HCT116 (cell line): Measurements from ENCODE around the gene FCRL6. TPM values are rescaled to one million over a fixed set of nuclear protein-coding genes. Genes with fewer than 3 reads are reported as not detected.

Source experiments
- ATAC-seq: fragments of 200-7000 bp; cut with Tn5 transposase; 2 replicates; pipeline ENCODE4 v1.9.1; 2020; ENCODE audit warnings: mild to moderate bottlenecking, moderate library complexity
- BruUV-seq: library from RNA; stranded (reverse); fragments of 400-500 nt; replicated peaks from 2 replicates; lab custom pipeline; 2021; lab: Mats Ljungman, UMichigan
- CTCF ChIA-PET: fragments of 300-600 bp; sonication (Branson Sonifier 250); formaldehyde crosslinking; loops from one replicate; lab custom pipeline; 2021; ENCODE audit warnings: antibody characterized with exemption; lab: Charles Lee
- POLR2A ChIA-PET: fragments of 300-600, 350-600 bp; sonication (Branson Sonifier 250); formaldehyde crosslinking; loops from one replicate; lab custom pipeline; 2021; ENCODE audit warnings: antibody characterized with exemption; lab: Charles Lee
- RAD21 ChIA-PET, 2 experiments: fragments of 300-600 bp; sonication (Branson Sonifier 250); formaldehyde crosslinking; loops; one replicate each; lab custom pipeline; 2023; ENCODE audit warnings: low total read pairs in 2 of 2; ENCODE audit not compliant: uncharacterized antibody in 2 of 2, unreplicated experiment in 2 of 2, low non-redundant PET in 1 of 2; lab: Charles Lee
- DNase-seq: peaks from one replicate; pipeline ENCODE4 v3.0.0-alpha.2; 2010; ENCODE audit warnings: low read depth, low spot score
- H2AFZ ChIP-seq: fragments of 200-600 bp; shearing (Covaris generic), sonication (generic); 2 replicates; pipeline ENCODE4 v1.6.1; 2017; ENCODE audit warnings: low read depth, mixed run types, mixed read lengths, antibody characterized with exemption, low read length; ENCODE audit not compliant: poor library complexity, severe bottlenecking
- H3K27ac ChIP-seq: 2 replicates; pipeline ENCODE4 v1.5.1; 2012; ENCODE audit warnings: low read depth, low read length
- H3K27me3 ChIP-seq: fragments of 200-600 bp; sonication (generic); 2 replicates; pipeline ENCODE4 v1.6.1; 2016; ENCODE audit warnings: mixed run types, low read length, mixed read lengths; ENCODE audit not compliant: insufficient read depth
- H3K36me3 ChIP-seq, 2 experiments: fragments of 200-500 bp in 1 of 2; fragments of 200-600 bp in 1 of 2; sonication (Bioruptor generic) in 1 of 2; sonication (generic) in 1 of 2; 2 replicates each; pipeline versions ENCODE4 v1.5.1 to v1.6.1; 2014 to 2016; ENCODE audit warnings: low read length in 2 of 2, inconsistent platforms in 1 of 2, mixed read lengths in 1 of 2, mixed run types in 1 of 2; ENCODE audit not compliant: insufficient read depth in 2 of 2, control insufficient read depth in 1 of 2
- H3K4me1 ChIP-seq, 2 experiments: fragments of 200-600 bp in 1 of 2; sonication (generic) in 1 of 2; 2 replicates each; pipeline versions ENCODE4 v1.5.1 to v1.6.1; 2012 to 2017; ENCODE audit warnings: low read length in 2 of 2, inconsistent platforms in 1 of 2, mild to moderate bottlenecking in 1 of 2, mixed read lengths in 1 of 2, mixed run types in 1 of 2, moderate library complexity in 1 of 2; ENCODE audit not compliant: insufficient read depth in 2 of 2, control insufficient read depth in 1 of 2
- H3K4me2 ChIP-seq: fragments of 200-600 bp; sonication (generic); 2 replicates; pipeline ENCODE4 v1.6.1; 2017; ENCODE audit warnings: mixed run types, low read length, mixed read lengths
- H3K4me3 ChIP-seq, 2 experiments: fragments of 200-600 bp in 1 of 2; sonication (generic) in 1 of 2; replicated peaks in 1 of 2; 2 replicates each; pipeline ENCODE4 v1.5.1; 2011 to 2016; ENCODE audit warnings: low read length in 2 of 2, control low read depth in 1 of 2, low read depth in 1 of 2, mild to moderate bottlenecking in 1 of 2, mixed read lengths in 1 of 2, mixed run types in 1 of 2
- H3K79me2 ChIP-seq: fragments of 200-600 bp; sonication (generic); 2 replicates; pipeline ENCODE4 v1.6.1; 2017; ENCODE audit warnings: mild to moderate bottlenecking, mixed run types, low read length, moderate library complexity, mixed read lengths; ENCODE audit not compliant: insufficient read depth
- H3K9ac ChIP-seq: fragments of 200-600 bp; sonication (generic); 2 replicates; pipeline ENCODE4 v1.6.1; 2016; ENCODE audit warnings: low read length, mixed read lengths
- H3K9me2 ChIP-seq: fragments of 200-600 bp; sonication (generic), shearing (Covaris generic); 2 replicates; pipeline ENCODE4 v1.6.1; 2017; ENCODE audit warnings: mixed run types, mild to moderate bottlenecking, moderate library complexity; ENCODE audit not compliant: insufficient read depth
- H3K9me3 ChIP-seq, 2 experiments: fragments of 200-500 bp in 1 of 2; fragments of 200-600 bp in 1 of 2; sonication (Bioruptor generic) in 1 of 2; sonication (generic) in 1 of 2; 2 replicates each; pipeline ENCODE4 v1.6.1; 2014 to 2017; ENCODE audit warnings: low read length in 2 of 2, mixed read lengths in 2 of 2, inconsistent platforms in 1 of 2, low read depth in 1 of 2, mild to moderate bottlenecking in 1 of 2, mixed run types in 1 of 2, moderate library complexity in 1 of 2; ENCODE audit not compliant: control insufficient read depth in 1 of 2, insufficient read depth in 1 of 2
- H4K20me1 ChIP-seq: fragments of 200-600 bp; sonication (generic), shearing (Covaris generic); 2 replicates; pipeline ENCODE4 v1.6.1; 2017; ENCODE audit warnings: mixed run types, mild to moderate bottlenecking, moderate library complexity; ENCODE audit not compliant: insufficient read depth
- CBX3 ChIP-seq: IDR thresholded peaks from 2 replicates; pipeline ENCODE4 v1.6.1; 2012; ENCODE audit warnings: low read depth
- EGR1 ChIP-seq: IDR thresholded peaks from 2 replicates; pipeline ENCODE4 v1.6.1; 2012; ENCODE audit warnings: low read depth
- EZH2 ChIP-seq: fragments of 200-600 bp; sonication (generic); IDR thresholded peaks from 2 replicates; pipeline ENCODE4 v1.6.1; 2017; ENCODE audit warnings: antibody characterized with exemption, mixed run types
- FOSL1 ChIP-seq: IDR thresholded peaks from 2 replicates; pipeline ENCODE4 v1.6.1; 2012; ENCODE audit warnings: low read depth
- JUND ChIP-seq: IDR thresholded peaks from 2 replicates; pipeline ENCODE4 v1.6.1; 2012
- POLR2A ChIP-seq: IDR thresholded peaks from 2 replicates; pipeline ENCODE4 v1.7.0; 2011; ENCODE audit warnings: borderline replicate concordance; ENCODE audit not compliant: insufficient read depth, insufficient read length; ENCODE audit errors: extremely low read depth
- POLR2AphosphoS5 ChIP-seq: IDR thresholded peaks from 2 replicates; pipeline ENCODE4 v1.6.1; 2011; ENCODE audit warnings: mild to moderate bottlenecking, low read depth, low read length, moderate library complexity
- RAD21 ChIP-seq: IDR thresholded peaks from 2 replicates; pipeline ENCODE4 v1.6.1; 2012; ENCODE audit warnings: low read depth, mild to moderate bottlenecking
- SP1 ChIP-seq: IDR thresholded peaks from 2 replicates; pipeline ENCODE4 v1.6.1; 2012; ENCODE audit warnings: low read depth
- YY1 ChIP-seq: IDR thresholded peaks from 2 replicates; pipeline ENCODE4 v1.6.1; 2011; ENCODE audit warnings: low read length, low read depth, moderate library complexity, mild to moderate bottlenecking; ENCODE audit not compliant: insufficient replicate concordance; ENCODE audit errors: extremely low read depth
- ZNF274 ChIP-seq: fragments of 200-500 bp; sonication (Bioruptor generic); IDR thresholded peaks from 2 replicates; pipeline ENCODE4 v1.6.1; 2014; ENCODE audit warnings: mild to moderate bottlenecking, low read depth, low read length, inconsistent platforms
- intact Hi-C: fragments of 100-400 bp; cut with micrococcal nuclease; formaldehyde crosslinking; loops from 2 replicates; pipeline ENCODE4 v1.10.0; 2022
- total RNA-seq: library from RNA; stranded (reverse); gene quantifications from one replicate; pipeline ENCODE4 v1.2.1, GENCODE V29; 2021; ENCODE audit not compliant: unreplicated experiment
- TF ChIP-seq, protein P1 (sequence below): IDR thresholded peaks from 2 replicates; pipeline ENCODE4 v1.6.1; 2012
- TF ChIP-seq, protein P2 (sequence below): IDR thresholded peaks from 2 replicates; pipeline ENCODE4 v1.6.1; 2012; ENCODE audit warnings: low read depth
- TF ChIP-seq, protein P3 (sequence below): IDR thresholded peaks from 2 replicates; pipeline ENCODE4 v1.6.1; 2012

Gene FCRL6
- total RNA-seq, 1 experiment from 2014 or later, result not detected

DNA sequence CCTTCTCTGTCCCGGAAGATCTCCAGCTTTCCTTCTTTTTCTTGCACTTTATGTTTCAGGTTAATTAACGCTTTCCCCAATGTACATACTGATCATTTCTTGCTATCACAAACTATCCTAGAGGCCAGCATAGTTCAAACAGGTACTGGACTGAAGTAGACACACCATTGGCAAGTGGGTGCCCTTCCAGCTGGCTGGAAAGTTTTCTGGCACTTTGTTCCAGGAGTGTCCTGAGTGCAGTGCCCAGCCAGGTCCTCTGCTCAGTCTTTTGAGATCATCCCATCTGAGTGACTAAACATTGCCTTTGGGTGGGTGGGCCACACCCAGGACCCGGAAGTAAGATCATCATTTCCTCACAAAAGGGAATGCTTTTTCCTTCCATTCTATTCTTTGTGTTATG is 36.4 kb upstream of the FCRL6 start:
- H2AFZ ChIP-seq, result no peak overlapping the region
- peaks cover 7% of the 10 kb centered on the region; the same call in 1 of the 2 replicates for H3K27me3 ChIP-seq
- CTCF ChIA-PET, result no interaction called here
- TF ChIP-seq POLR2A (no peak), CBX3 (no peak), SP1 (no peak)
- TF ChIP-seq, protein P1, sequence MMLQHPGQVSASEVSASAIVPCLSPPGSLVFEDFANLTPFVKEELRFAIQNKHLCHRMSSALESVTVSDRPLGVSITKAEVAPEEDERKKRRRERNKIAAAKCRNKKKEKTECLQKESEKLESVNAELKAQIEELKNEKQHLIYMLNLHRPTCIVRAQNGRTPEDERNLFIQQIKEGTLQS, result no peak
- TF ChIP-seq, all 23 proteins: peak for 0
- no peaks in the 10 kb centered on the region for H3K9me3 ChIP-seq
- H3K27ac ChIP-seq, result no peak overlapping the region
- H4K20me1 ChIP-seq, result no peaks in the 10 kb centered on the region
- intact Hi-C loops, result no loop called here
- H3K79me2 ChIP-seq, result no peaks in the 10 kb centered on the region
- no peak overlapping the region for H3K9ac ChIP-seq
- POLR2A ChIA-PET, result no interaction called here
- no peak for DNase-seq
- no peak overlapping the region for H3K4me2 ChIP-seq
- no TSS peak for BruUV-seq
- RAD21 ChIA-PET, result no interaction called here
- no peaks in the 10 kb centered on the region for H3K9me2 ChIP-seq
- H3K36me3 ChIP-seq, result no peaks in the 10 kb centered on the region
- no peak for ATAC-seq
- H3K4me3 ChIP-seq, result no peak overlapping the region
- H3K4me1 ChIP-seq, result no peaks in the 10 kb centered on the region

DNA sequence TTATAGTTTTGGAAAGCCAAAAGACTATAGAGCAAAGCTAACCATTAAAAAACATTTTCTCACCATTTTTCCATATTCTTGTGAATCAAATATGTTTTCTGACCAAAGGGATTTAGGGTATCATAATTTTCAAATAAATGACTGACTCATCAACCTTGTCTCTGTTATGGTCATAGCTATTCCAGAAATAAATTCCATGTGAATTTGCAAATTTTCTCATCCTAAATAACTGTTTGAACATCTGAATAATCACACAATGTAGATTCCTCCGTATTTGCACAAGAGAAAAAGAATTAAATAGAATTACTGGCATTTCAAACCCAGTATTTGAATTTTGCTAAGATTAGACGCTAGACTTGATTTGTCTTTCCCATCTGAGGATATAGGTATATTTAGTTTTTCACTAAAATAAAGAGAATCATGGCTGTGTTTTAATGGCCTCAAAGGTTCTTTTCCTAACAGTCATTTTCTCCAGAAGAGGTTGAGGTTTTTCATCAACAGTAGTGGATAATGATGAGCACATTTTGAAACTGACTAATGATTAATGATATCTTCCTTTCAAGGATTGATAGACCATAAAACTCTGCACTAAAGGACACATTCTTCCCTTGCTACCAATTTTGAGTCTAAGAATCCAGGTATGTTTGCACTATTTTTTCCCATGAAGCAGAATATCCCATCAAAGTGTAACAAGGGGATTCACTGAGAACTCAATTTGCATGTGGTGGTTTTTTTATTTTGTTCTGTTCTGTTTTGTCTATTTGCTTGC is 30.8 kb upstream of the FCRL6 start:
- intact Hi-C loops, result no loop called here
- BruUV-seq, result no TSS peak
- H3K9ac ChIP-seq, result no peak overlapping the region
- H3K4me1 ChIP-seq, result no peaks in the 10 kb centered on the region
- H3K79me2 ChIP-seq, result no peaks in the 10 kb centered on the region
- no peaks in the 10 kb centered on the region for H3K9me2 ChIP-seq
- no peak for ATAC-seq
- POLR2A ChIA-PET, result no interaction called here
- no peak overlapping the region for H2AFZ ChIP-seq
- RAD21 ChIA-PET, result no interaction called here
- CTCF ChIA-PET, result no interaction called here
- H3K4me3 ChIP-seq, result no peak overlapping the region
- H3K27ac ChIP-seq, result no peak overlapping the region
- no peak for DNase-seq
- H4K20me1 ChIP-seq, result no peaks in the 10 kb centered on the region
- H3K4me2 ChIP-seq, result no peak overlapping the region
- H3K9me3 ChIP-seq, result no peaks in the 10 kb centered on the region
- no peaks in the 10 kb centered on the region for H3K36me3 ChIP-seq
- H3K27me3 ChIP-seq, result peaks cover 15% of the 10 kb centered on the region; the same call in 1 of the 2 replicates
- no peak for TF ChIP-seq FOSL1
- TF ChIP-seq, protein P2, sequence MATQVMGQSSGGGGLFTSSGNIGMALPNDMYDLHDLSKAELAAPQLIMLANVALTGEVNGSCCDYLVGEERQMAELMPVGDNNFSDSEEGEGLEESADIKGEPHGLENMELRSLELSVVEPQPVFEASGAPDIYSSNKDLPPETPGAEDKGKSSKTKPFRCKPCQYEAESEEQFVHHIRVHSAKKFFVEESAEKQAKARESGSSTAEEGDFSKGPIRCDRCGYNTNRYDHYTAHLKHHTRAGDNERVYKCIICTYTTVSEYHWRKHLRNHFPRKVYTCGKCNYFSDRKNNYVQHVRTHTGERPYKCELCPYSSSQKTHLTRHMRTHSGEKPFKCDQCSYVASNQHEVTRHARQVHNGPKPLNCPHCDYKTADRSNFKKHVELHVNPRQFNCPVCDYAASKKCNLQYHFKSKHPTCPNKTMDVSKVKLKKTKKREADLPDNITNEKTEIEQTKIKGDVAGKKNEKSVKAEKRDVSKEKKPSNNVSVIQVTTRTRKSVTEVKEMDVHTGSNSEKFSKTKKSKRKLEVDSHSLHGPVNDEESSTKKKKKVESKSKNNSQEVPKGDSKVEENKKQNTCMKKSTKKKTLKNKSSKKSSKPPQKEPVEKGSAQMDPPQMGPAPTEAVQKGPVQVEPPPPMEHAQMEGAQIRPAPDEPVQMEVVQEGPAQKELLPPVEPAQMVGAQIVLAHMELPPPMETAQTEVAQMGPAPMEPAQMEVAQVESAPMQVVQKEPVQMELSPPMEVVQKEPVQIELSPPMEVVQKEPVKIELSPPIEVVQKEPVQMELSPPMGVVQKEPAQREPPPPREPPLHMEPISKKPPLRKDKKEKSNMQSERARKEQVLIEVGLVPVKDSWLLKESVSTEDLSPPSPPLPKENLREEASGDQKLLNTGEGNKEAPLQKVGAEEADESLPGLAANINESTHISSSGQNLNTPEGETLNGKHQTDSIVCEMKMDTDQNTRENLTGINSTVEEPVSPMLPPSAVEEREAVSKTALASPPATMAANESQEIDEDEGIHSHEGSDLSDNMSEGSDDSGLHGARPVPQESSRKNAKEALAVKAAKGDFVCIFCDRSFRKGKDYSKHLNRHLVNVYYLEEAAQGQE, result no peak
- no peak for TF ChIP-seq YY1
- TF ChIP-seq, protein P1, result no peak
- TF ChIP-seq, protein P3, sequence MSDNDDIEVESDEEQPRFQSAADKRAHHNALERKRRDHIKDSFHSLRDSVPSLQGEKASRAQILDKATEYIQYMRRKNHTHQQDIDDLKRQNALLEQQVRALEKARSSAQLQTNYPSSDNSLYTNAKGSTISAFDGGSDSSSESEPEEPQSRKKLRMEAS, result no peak
- no peak for TF ChIP-seq POLR2AphosphoS5
- no peak for TF ChIP-seq EZH2
- no peak for TF ChIP-seq SP1
- TF ChIP-seq ZNF274, result no peak
- TF ChIP-seq EGR1, result no peak
- no peak for TF ChIP-seq JUND
- TF ChIP-seq RAD21, result no peak
